IPS-NIHi7 (cell line): ENCODE measurements around the gene MICALL2.
A peak's percentile ranks its signal among the peaks of the same experiment; 100 is the strongest.

ENCODE experiments used
- DNase-seq: peaks from one replicate; pipeline ENCODE4 v3.0.0; 2012; ENCODE audit warnings: mixed read lengths; ENCODE audit errors: extremely low spot score

The MICALL2 gene

GRCh38 chr7:1433128-1433920, 25.9 kb downstream of the MICALL2 start:
- no peak for DNase-seq

GRCh38 chr7:1432411-1433082, 26.7 kb downstream of the MICALL2 start:
- peak; percentile 81 for DNase-seq

GRCh38 chr7:1431634-1432380, 27.5 kb downstream of the MICALL2 start:
- no peak for DNase-seq

- DNase-seq, result no peak
Observed at GRCh38 chr7:1431226-1431625, 28.0 kb downstream of the MICALL2 start.

- DNase-seq, result no peak
Observed at GRCh38 chr7:1430056-1430845, 29.0 kb downstream of the MICALL2 start.

- no peak for DNase-seq
Observed at GRCh38 chr7:1428941-1429501, 30.2 kb downstream of the MICALL2 start.

- DNase-seq, result no peak
Observed at GRCh38 chr7:1427064-1427657, 32.1 kb downstream of the MICALL2 start.

- DNase-seq, result no peak
Observed at GRCh38 chr7:1426474-1426873, 32.8 kb downstream of the MICALL2 start.

GRCh38 chr7:1425292-1426136, 33.8 kb downstream of the MICALL2 start:
- DNase-seq, result peak; percentile 85

- no peak for DNase-seq
Observed at GRCh38 chr7:1424041-1424440, 35.2 kb downstream of the MICALL2 start.

GRCh38 chr7:1423264-1423811, 35.9 kb downstream of the MICALL2 start:
- no peak for DNase-seq

- DNase-seq, result no peak
Observed at GRCh38 chr7:1422512-1423263, 36.6 kb downstream of the MICALL2 start.

GRCh38 chr7:1421946-1422345, 37.3 kb downstream of the MICALL2 start:
- no peak for DNase-seq

GRCh38 chr7:1421020-1421790, 38.1 kb downstream of the MICALL2 start:
- no peak for DNase-seq

GRCh38 chr7:1419688-1420087, 39.6 kb downstream of the MICALL2 start:
- no peak for DNase-seq

- no peak for DNase-seq
Observed at GRCh38 chr7:1419310-1419634, 40.0 kb downstream of the MICALL2 start.

GRCh38 chr7:1418505-1419309, 40.6 kb downstream of the MICALL2 start:
- peak; percentile 86 for DNase-seq
